Suprapubic skin (tissue), 4 donors: Measurements from ENCODE around the gene PCDHB8. TPM values are rescaled to one million over a fixed set of nuclear protein-coding genes. Genes with fewer than 3 reads are reported as not detected.
"Not testable (repeated sequence)": the region's sequence is repeated elsewhere in the genome, so short reads cannot be mapped to it uniquely, and the experiment has no call there.

Experiments
- DNase-seq, 2 donors: peaks; one replicate each; pipeline ENCODE4 v3.0.0-alpha.2; 2019; ENCODE audit warnings: low spot score in 2 of 2
- H3K27ac ChIP-seq: fragments of 200-600 bp; sonication (generic); one replicate; pipeline ENCODE4 v1.5.1; 2019
- H3K27me3 ChIP-seq: fragments of 200-600 bp; sonication (generic); one replicate; pipeline ENCODE4 v1.5.1; 2019
- H3K36me3 ChIP-seq: fragments of 200-600 bp; sonication (generic); one replicate; pipeline ENCODE4 v1.5.1; 2019
- H3K4me1 ChIP-seq: fragments of 200-600 bp; sonication (generic); one replicate; pipeline ENCODE4 v1.5.1; 2019
- H3K4me3 ChIP-seq: fragments of 200-600 bp; sonication (generic); one replicate; pipeline ENCODE4 v1.5.1; 2019; ENCODE audit warnings: mild to moderate bottlenecking
- H3K9me3 ChIP-seq: fragments of 200-600 bp; sonication (generic); one replicate; pipeline ENCODE4 v1.5.1; 2019
- EP300 ChIP-seq: sonication (generic); formaldehyde crosslinking; IDR thresholded peaks from one replicate; pipeline ENCODE4 v1.6.1; 2017; ENCODE audit warnings: antibody characterized with exemption
- POLR2A ChIP-seq, 2 donors: fragments of 450-650 bp; IDR thresholded peaks; one replicate each; pipeline ENCODE4 v1.6.1; 2017; ENCODE audit warnings: antibody characterized with exemption in 2 of 2, mild to moderate bottlenecking in 2 of 2, moderate library complexity in 2 of 2
- POLR2AphosphoS5 ChIP-seq, 3 donors: sonication (generic); formaldehyde crosslinking; IDR thresholded peaks; one replicate each; pipeline ENCODE4 v1.6.1; 2017; ENCODE audit warnings: antibody characterized with exemption in 3 of 3
- WGBS: methylation state at CpG from one replicate; pipeline ENCODE4 v1.1.5; 2018; 5-methylcytosine and 5-hydroxymethylcytosine counted together
- total RNA-seq, 4 donors: library from RNA; depleted of rRNA; stranded (reverse); fragments of >200 nt; gene quantifications; one replicate each; pipeline ENCODE4 v1.1.0, GENCODE V29; 2016
- TF ChIP-seq, protein P1 (sequence below), 2 donors: fragments of 200-600 bp in 1 of 2; fragments of 450-650 bp in 1 of 2; sonication (generic) in 1 of 2; IDR thresholded peaks; one replicate each; pipeline ENCODE4 v1.5.1; 2016 to 2019; ENCODE audit warnings: antibody characterized with exemption in 2 of 2, mild to moderate bottlenecking in 1 of 2, moderate library complexity in 1 of 2

The PCDHB8 gene
- total RNA-seq, 4 donors from 2014 or later: 0.62 to 0.93 (median 0.68) TPM; not detected in 1

DNA sequence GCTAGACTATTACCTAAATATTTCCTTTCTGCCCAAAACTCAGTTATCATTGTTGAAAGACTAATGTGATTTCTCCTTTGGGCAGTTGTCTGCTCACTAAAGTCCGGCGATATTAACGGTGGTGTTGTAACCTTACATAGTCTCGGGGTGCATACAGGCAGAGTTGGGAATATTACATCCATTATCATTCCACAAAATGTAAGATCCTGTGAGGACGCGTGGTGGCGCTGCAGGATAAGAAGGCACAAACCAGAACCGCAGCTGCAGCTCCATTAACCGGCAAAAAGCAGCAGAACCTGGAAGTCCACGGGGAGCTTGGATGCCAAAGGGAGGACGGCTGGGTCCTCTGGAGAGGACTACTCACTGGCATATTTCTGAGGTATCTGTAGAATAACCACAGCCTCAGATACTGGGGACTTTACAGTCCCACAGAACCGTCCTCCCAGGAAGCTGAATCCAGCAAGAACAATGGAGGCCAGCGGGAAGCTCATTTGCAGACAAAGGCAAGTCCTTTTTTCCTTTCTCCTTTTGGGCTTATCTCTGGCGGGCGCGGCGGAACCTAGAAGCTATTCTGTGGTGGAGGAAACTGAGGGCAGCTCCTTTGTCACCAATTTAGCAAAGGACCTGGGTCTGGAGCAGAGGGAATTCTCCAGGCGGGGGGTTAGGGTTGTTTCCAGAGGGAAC, 36.2 kb downstream of the PCDHB8 start, which contains the start of gene PCDHB13:
Gene PCDHB13 (plus strand): TSS at position 264 of the 684 bp plus-strand sequence. CDS start 205 bp downstream, at position 469.
- WGBS: 6% methylated on average over 12 of the region's 18 CpGs
- not testable (repeated sequence) for H3K36me3 ChIP-seq, DNase-seq, H3K4me3 ChIP-seq, H3K4me1 ChIP-seq, H3K27ac ChIP-seq, H3K27me3 ChIP-seq
- TF ChIP-seq, protein P1, sequence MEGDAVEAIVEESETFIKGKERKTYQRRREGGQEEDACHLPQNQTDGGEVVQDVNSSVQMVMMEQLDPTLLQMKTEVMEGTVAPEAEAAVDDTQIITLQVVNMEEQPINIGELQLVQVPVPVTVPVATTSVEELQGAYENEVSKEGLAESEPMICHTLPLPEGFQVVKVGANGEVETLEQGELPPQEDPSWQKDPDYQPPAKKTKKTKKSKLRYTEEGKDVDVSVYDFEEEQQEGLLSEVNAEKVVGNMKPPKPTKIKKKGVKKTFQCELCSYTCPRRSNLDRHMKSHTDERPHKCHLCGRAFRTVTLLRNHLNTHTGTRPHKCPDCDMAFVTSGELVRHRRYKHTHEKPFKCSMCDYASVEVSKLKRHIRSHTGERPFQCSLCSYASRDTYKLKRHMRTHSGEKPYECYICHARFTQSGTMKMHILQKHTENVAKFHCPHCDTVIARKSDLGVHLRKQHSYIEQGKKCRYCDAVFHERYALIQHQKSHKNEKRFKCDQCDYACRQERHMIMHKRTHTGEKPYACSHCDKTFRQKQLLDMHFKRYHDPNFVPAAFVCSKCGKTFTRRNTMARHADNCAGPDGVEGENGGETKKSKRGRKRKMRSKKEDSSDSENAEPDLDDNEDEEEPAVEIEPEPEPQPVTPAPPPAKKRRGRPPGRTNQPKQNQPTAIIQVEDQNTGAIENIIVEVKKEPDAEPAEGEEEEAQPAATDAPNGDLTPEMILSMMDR (IDR thresholded peaks at IDR 0.05): peak in 1 of 2 donors; percentile 15
- H3K9me3 ChIP-seq: peaks cover 47% of the 10 kb centered on the region

- DNase-seq, H3K4me1 ChIP-seq, H3K4me3 ChIP-seq, H3K36me3 ChIP-seq, H3K27me3 ChIP-seq, H3K27ac ChIP-seq: not testable (repeated sequence)
- 78% methylated on average over 10 of the region's 12 CpGs for WGBS
- peaks cover 47% of the 10 kb centered on the region for H3K9me3 ChIP-seq
Measured at GRCh38 chr5:141214583-141214982, 37.0 kb downstream of the PCDHB8 start.

DNA sequence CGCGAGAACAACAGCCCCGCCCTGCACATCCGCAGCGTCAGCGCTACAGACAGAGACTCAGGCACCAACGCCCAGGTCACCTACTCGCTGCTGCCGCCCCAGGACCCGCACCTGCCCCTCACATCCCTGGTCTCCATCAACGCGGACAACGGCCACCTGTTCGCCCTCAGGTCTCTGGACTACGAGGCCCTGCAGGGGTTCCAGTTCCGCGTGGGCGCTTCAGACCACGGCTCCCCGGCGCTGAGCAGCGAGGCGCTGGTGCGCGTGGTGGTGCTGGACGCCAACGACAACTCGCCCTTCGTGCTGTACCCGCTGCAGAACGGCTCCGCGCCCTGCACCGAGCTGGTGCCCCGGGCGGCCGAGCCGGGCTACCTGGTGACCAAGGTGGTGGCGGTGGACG, 37.9 kb downstream of the PCDHB8 start:
- H3K9me3 ChIP-seq: peaks cover 40% of the 10 kb centered on the region
- H3K36me3 ChIP-seq, DNase-seq, H3K27me3 ChIP-seq, H3K4me3 ChIP-seq, H3K27ac ChIP-seq, H3K4me1 ChIP-seq: not testable (repeated sequence)
- 45% methylated on average over 15 of the region's 40 CpGs for WGBS

- H3K27me3 ChIP-seq, H3K36me3 ChIP-seq, H3K4me1 ChIP-seq, DNase-seq, H3K27ac ChIP-seq, H3K4me3 ChIP-seq: not testable (repeated sequence)
- 50% methylated on average over 2 of the region's 26 CpGs for WGBS
- H3K9me3 ChIP-seq: peaks cover 40% of the 10 kb centered on the region
Measured at GRCh38 chr5:141216035-141216434, 38.4 kb downstream of the PCDHB8 start.

DNA sequence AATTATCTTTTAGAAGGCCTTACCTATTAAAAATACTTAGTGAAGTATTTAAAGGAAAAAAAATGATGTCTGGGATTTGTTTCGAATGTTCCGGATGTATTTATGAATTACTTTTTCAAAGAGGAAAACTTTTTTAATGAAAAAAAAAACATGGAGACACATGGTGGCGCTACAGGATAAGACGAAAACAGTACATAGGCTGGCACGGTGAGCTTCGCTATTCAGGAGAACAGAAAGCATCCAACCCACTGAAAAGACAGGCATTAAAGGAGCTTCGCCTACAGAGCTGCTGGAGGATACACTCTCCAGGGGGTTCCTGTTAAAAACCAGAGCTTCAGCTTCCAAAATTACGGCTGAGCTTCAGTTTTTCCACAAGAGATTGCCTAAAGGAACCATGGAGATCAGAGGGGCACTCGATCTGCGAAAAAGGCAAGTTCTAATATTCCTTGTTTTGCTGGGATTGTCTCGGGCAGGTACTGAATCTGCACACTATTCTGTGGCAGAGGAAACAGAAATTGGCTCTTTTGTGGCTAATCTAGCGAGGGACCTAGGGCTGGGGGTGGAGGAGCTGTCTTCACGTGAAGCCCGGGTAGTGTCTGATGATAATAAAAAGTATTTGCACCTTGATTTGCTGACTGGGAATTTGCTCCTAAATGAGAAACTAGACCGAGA, 45.7 kb downstream of the PCDHB8 start, which contains the start of gene PCDHB14:
Gene PCDHB14 (plus strand): TSS at position 232 of the 672 bp plus-strand sequence. CDS start 163 bp downstream, at position 395.
- Histone ChIP-seq H3K4me1 (no peaks in the 10 kb centered on the region), H3K27me3 (no peaks in the 10 kb centered on the region), H3K36me3 (no peaks in the 10 kb centered on the region), H3K4me3 (peak within 1 kb of the TSS; percentile 27), H3K9me3 (peaks cover 24% of the 10 kb centered on the region), H3K27ac (no peak within 1 kb of the TSS)
- TF ChIP-seq POLR2AphosphoS5 (IDR thresholded peaks at IDR 0.05) (no peak), POLR2A (IDR thresholded peaks at IDR 0.05) (no peak), EP300 (no peak)
- TF ChIP-seq, protein P1 (IDR thresholded peaks at IDR 0.05): no peak
- WGBS: 39% methylated on average over 15 of the region's 15 CpGs
- no peak for DNase-seq

- DNase-seq, H3K4me1 ChIP-seq, H3K4me3 ChIP-seq, H3K27ac ChIP-seq, H3K27me3 ChIP-seq, H3K36me3 ChIP-seq: not testable (repeated sequence)
- 17% methylated on average over 10 of the region's 40 CpGs for WGBS
- peaks cover 20% of the 10 kb centered on the region for H3K9me3 ChIP-seq
Measured at GRCh38 chr5:141224844-141225243, 47.3 kb downstream of the PCDHB8 start.

GRCh38 chr5:141225421-141225820, 47.8 kb downstream of the PCDHB8 start:
- H3K27me3 ChIP-seq, H3K4me1 ChIP-seq, H3K27ac ChIP-seq, DNase-seq, H3K4me3 ChIP-seq, H3K36me3 ChIP-seq: not testable (repeated sequence)
- WGBS: 47% methylated on average over 22 of the region's 30 CpGs
- peaks cover 21% of the 10 kb centered on the region for H3K9me3 ChIP-seq

Other genes with a start within 250 kb of the PCDHB8 start
- under 1 TPM in 1 of 4 donors, not detected in 3; 0.13 TPM for gene PCDHAC2, start 211.3 kb upstream of the PCDHB8 start, total RNA-seq
- gene PCDHB1, start 126.4 kb upstream of the PCDHB8 start, total RNA-seq: not detected
- 1 to 10 TPM; 2.2 to 5.4 (median 4.2) TPM for gene PCDHB2, start 83.2 kb upstream of the PCDHB8 start, total RNA-seq
- gene PCDHB3, start 77.3 kb upstream of the PCDHB8 start, total RNA-seq: 1 to 10 TPM; 1.1 to 2.5 (median 2.0) TPM
- 1 to 10 TPM; 1.8 to 5.6 (median 2.0) TPM for gene PCDHB4, start 56.0 kb upstream of the PCDHB8 start, total RNA-seq
- gene PCDHB5, start 42.6 kb upstream of the PCDHB8 start, total RNA-seq: 1 to 10 TPM in 2 of 4 donors, under 1 TPM in 2; 0.72 to 6.2 (median 1.9) TPM
- gene PCDHB6, start 27.7 kb upstream of the PCDHB8 start, total RNA-seq: 1 to 10 TPM in 2 of 4 donors, under 1 TPM in 1, not detected in 1; 0.76 to 2.2 (median 1.7) TPM
- 1 to 10 TPM in 1 of 4 donors, under 1 TPM in 3; 0.49 to 1.2 (median 0.78) TPM for gene PCDHB7, start 5.1 kb upstream of the PCDHB8 start, total RNA-seq
- gene PCDHB16, start 4.6 kb downstream of the PCDHB8 start, total RNA-seq: 1 to 10 TPM; 2.9 to 4.8 (median 3.2) TPM
- 1 to 10 TPM; 1.1 to 3.2 (median 2.5) TPM for gene PCDHB9, start 9.4 kb downstream of the PCDHB8 start, total RNA-seq
- gene PCDHB10, start 14.6 kb downstream of the PCDHB8 start, total RNA-seq: 1 to 10 TPM in 3 of 4 donors, under 1 TPM in 1; 0.60 to 1.4 (median 1.2) TPM
- gene PCDHB11, start 21.8 kb downstream of the PCDHB8 start, total RNA-seq: 1 to 10 TPM in 3 of 4 donors, under 1 TPM in 1; 0.98 to 2.8 (median 1.2) TPM
- 1 to 10 TPM in 1 of 4 donors, under 1 TPM in 3; 0.83 to 2.2 (median 0.95) TPM for gene PCDHB12, start 30.9 kb downstream of the PCDHB8 start, total RNA-seq
- 1 to 10 TPM; 5.9 to 10.0 (median 6.2) TPM for gene PCDHB13, start 36.1 kb downstream of the PCDHB8 start, total RNA-seq
- 1 to 10 TPM; 2.5 to 6.5 (median 6.0) TPM for gene PCDHB14, start 45.6 kb downstream of the PCDHB8 start, total RNA-seq
- gene PCDHB15, start 67.6 kb downstream of the PCDHB8 start, total RNA-seq: 1 to 10 TPM in 3 of 4 donors, under 1 TPM in 1; 0.68 to 2.3 (median 1.6) TPM
- 1 to 10 TPM in 2 of 4 donors, under 1 TPM in 2; 0.57 to 4.5 (median 0.99) TPM for gene SLC25A2, start 126.3 kb downstream of the PCDHB8 start, total RNA-seq
- 10 to 100 TPM; 47.3 to 70.3 (median 62.7) TPM for gene TAF7, start 143.0 kb downstream of the PCDHB8 start, total RNA-seq
- under 1 TPM; 0.26 to 0.38 (median 0.33) TPM for gene PCDHGA1, start 152.7 kb downstream of the PCDHB8 start, total RNA-seq
- gene PCDHGA2, start 161.0 kb downstream of the PCDHB8 start, total RNA-seq: 1 to 10 TPM; 2.0 to 3.4 (median 2.9) TPM
- 1 to 10 TPM; 1.3 to 2.3 (median 1.7) TPM for gene PCDHGA3, start 166.0 kb downstream of the PCDHB8 start, total RNA-seq
- gene PCDHGB1, start 172.3 kb downstream of the PCDHB8 start, total RNA-seq: 1 to 10 TPM; 1.2 to 4.3 (median 2.8) TPM
- gene PCDHGA4, start 177.2 kb downstream of the PCDHB8 start, total RNA-seq: 1 to 10 TPM; 2.0 to 5.6 (median 3.2) TPM
- gene PCDHGB2, start 182.2 kb downstream of the PCDHB8 start, total RNA-seq: 1 to 10 TPM; 2.6 to 6.5 (median 3.8) TPM
- gene PCDHGA5, start 186.4 kb downstream of the PCDHB8 start, total RNA-seq: 1 to 10 TPM; 1.5 to 4.0 (median 2.7) TPM
- gene PCDHGB3, start 192.5 kb downstream of the PCDHB8 start, total RNA-seq: 1 to 10 TPM; 4.3 to 9.7 (median 7.5) TPM
- gene PCDHGA6, start 196.1 kb downstream of the PCDHB8 start, total RNA-seq: 1 to 10 TPM; 3.3 to 7.3 (median 5.3) TPM
- gene PCDHGA7, start 205.0 kb downstream of the PCDHB8 start, total RNA-seq: 1 to 10 TPM; 2.7 to 5.6 (median 4.5) TPM
- gene PCDHGB4, start 209.9 kb downstream of the PCDHB8 start, total RNA-seq: 10 to 100 TPM in 1 of 4 donors, 1 to 10 TPM in 3; 4.1 to 10.3 (median 7.2) TPM
- 1 to 10 TPM; 1.1 to 5.1 (median 2.1) TPM for gene PCDHGA8, start 214.8 kb downstream of the PCDHB8 start, total RNA-seq
- gene PCDHGB5, start 220.2 kb downstream of the PCDHB8 start, total RNA-seq: 10 to 100 TPM; 13.3 to 27.4 (median 15.3) TPM
- 10 to 100 TPM in 1 of 4 donors, 1 to 10 TPM in 3; 4.9 to 20.8 (median 7.9) TPM for gene PCDHGA9, start 225.0 kb downstream of the PCDHB8 start, total RNA-seq
- 10 to 100 TPM in 1 of 4 donors, 1 to 10 TPM in 3; 4.5 to 13.8 (median 8.2) TPM for gene PCDHGB6, start 230.2 kb downstream of the PCDHB8 start, total RNA-seq
- gene PCDHGA10, start 235.2 kb downstream of the PCDHB8 start, total RNA-seq: 10 to 100 TPM in 2 of 4 donors, 1 to 10 TPM in 2; 7.0 to 23.6 (median 10.3) TPM
- 10 to 100 TPM in 2 of 4 donors, 1 to 10 TPM in 2; 9.2 to 18.3 (median 9.9) TPM for gene PCDHGB7, start 239.9 kb downstream of the PCDHB8 start, total RNA-seq
- 10 to 100 TPM in 1 of 4 donors, 1 to 10 TPM in 3; 3.4 to 14.3 (median 6.9) TPM for gene PCDHGA11, start 243.3 kb downstream of the PCDHB8 start, total RNA-seq